Colon (tissue), 2 donors: ENCODE measurements around the gene FAM53A.
"Not testable (repeated sequence)": the region's sequence is repeated elsewhere in the genome, so short reads cannot be mapped to it uniquely, and the experiment has no call there.

Experiments used
- FAIRE-seq: peaks from 2 replicates; lab custom pipeline; 2012; peaks lifted over from hg19 to GRCh38; lab: Jason Lieb, UNC
- donor health status: control.
- donor health status: control.

FAM53A gene

GRCh38 chr4:1607436-1608195, 76.5 kb downstream of the FAM53A start:
- FAIRE-seq: not testable (repeated sequence)

- FAIRE-seq: no peak
Observed at GRCh38 chr4:1604706-1605205, 79.4 kb downstream of the FAM53A start.

- FAIRE-seq: no peak
Observed at GRCh38 chr4:1604181-1604705, 79.9 kb downstream of the FAM53A start.

- no peak for FAIRE-seq
Observed at GRCh38 chr4:1603413-1604135, 80.5 kb downstream of the FAM53A start.

- FAIRE-seq: no peak
Observed at GRCh38 chr4:1602655-1603412, 81.3 kb downstream of the FAM53A start.

GRCh38 chr4:1601852-1602654, 82.1 kb downstream of the FAM53A start:
- FAIRE-seq: no peak

- FAIRE-seq: no peak
Observed at GRCh38 chr4:1601533-1601835, 82.6 kb downstream of the FAM53A start.

GRCh38 chr4:1600811-1601532, 83.1 kb downstream of the FAM53A start:
- no peak for FAIRE-seq

- FAIRE-seq: no peak
Observed at GRCh38 chr4:1600211-1600780, 83.8 kb downstream of the FAM53A start.

- no peak for FAIRE-seq
Observed at GRCh38 chr4:1599491-1600210, 84.5 kb downstream of the FAM53A start.

GRCh38 chr4:1599026-1599481, 85.1 kb downstream of the FAM53A start:
- no peak for FAIRE-seq

- FAIRE-seq: no peak
Observed at GRCh38 chr4:1598206-1599025, 85.7 kb downstream of the FAM53A start.

GRCh38 chr4:1597021-1597931, 86.8 kb downstream of the FAM53A start:
- FAIRE-seq: no peak

- FAIRE-seq: no peak
Observed at GRCh38 chr4:1596393-1596792, 87.7 kb downstream of the FAM53A start.

GRCh38 chr4:1595789-1596325, 88.3 kb downstream of the FAM53A start:
- FAIRE-seq: no peak

- no peak for FAIRE-seq
Observed at GRCh38 chr4:1594871-1595788, 89.0 kb downstream of the FAM53A start.
